Skin epidermis (tissue), 12 donors: ENCODE measurements around the gene C2orf76.

Experiments
- H3K27ac ChIP-seq, 21 experiments: fragments of 200-600 bp; sonication (generic) in 11 of 21; one replicate each; pipeline ENCODE4 v1.5.0; 2020; ENCODE audit warnings: mild to moderate bottlenecking in 3 of 21, inconsistent platforms in 2 of 21, moderate library complexity in 2 of 21
- H3K4me3 ChIP-seq, 7 experiments: fragments of 200-600 bp; sonication (generic) in 2 of 7; one replicate each; pipeline ENCODE4 v1.5.0; 2020; ENCODE audit warnings: inconsistent platforms in 2 of 7, mild to moderate bottlenecking in 2 of 7, moderate library complexity in 1 of 7

C2orf76 gene

DNA sequence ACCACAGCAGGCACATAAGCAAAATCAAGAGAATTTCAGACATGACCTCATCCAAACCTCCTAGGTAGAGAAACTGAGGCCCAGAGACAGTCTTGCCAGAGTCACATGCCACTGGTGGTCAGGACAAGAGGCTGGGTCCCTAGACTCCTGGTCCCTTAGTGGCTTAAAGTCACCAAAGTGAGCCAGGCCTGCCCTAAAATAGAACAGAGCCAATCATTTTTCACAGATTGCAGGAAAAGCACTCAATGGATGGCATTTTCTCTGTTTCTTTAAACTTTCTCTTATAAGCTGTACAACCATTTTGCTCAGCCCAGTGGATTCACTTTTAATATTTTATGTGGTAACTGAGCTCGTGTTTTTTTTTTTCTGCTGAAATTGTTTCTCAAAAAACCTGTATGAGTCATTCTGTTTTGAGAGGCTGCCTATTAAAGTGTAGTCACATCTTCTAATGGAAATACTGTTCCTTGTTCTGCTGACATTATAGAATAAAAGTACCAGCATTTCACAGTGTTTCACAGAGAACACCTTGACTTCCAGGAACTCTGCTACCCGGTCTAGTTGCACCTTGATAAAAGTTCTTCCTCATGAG lies 113.4 kb downstream of the C2orf76 start:
- H3K27ac ChIP-seq: peak overlapping the region in 10 of 21 experiments; percentile 0 to 81 (median 46)

More for the DNA sequence above, 113.4 kb downstream of the C2orf76 start:
- H3K4me3 ChIP-seq: no peak overlapping the region
